WERI-Rb-1 (cell line): ENCODE measurements around the gene LPCAT3.

Experiments used
- DNase-seq: peaks from one replicate; pipeline ENCODE4 v3.0.0-alpha.2; 2020
- H3K27ac ChIP-seq: fragments of 250-450 bp; sonication (Bioruptor Pico); 2 replicates; pipeline ENCODE4 v1.5.1; 2020; ENCODE audit warnings: mild to moderate bottlenecking, moderate library complexity
- H3K27me3 ChIP-seq: fragments of 250-450 bp; sonication (Bioruptor Pico); 2 replicates; pipeline ENCODE4 v1.5.1; 2021; ENCODE audit warnings: mild to moderate bottlenecking, low read depth, moderate library complexity; ENCODE audit not compliant: insufficient read depth, severe bottlenecking
- H3K36me3 ChIP-seq: fragments of 250-450 bp; sonication (Bioruptor Pico); 2 replicates; pipeline ENCODE4 v1.5.1; 2020; ENCODE audit warnings: mild to moderate bottlenecking, moderate library complexity
- H3K4me3 ChIP-seq: 2 replicates; pipeline ENCODE4 v1.5.1; 2011; ENCODE audit warnings: low read depth, mild to moderate bottlenecking, control low read depth, low read length
- H3K9me3 ChIP-seq: fragments of 250-450 bp; sonication (Bioruptor Pico); 2 replicates; pipeline ENCODE4 v1.5.1; 2021; ENCODE audit warnings: mild to moderate bottlenecking, moderate library complexity; ENCODE audit not compliant: severe bottlenecking
- TF ChIP-seq, protein P1 (sequence below): IDR thresholded peaks from 2 replicates; pipeline ENCODE4 v1.5.1; 2011; ENCODE audit warnings: low read depth, mild to moderate bottlenecking, control low read depth, inconsistent platforms, low read length

The LPCAT3 gene

GRCh38 chr12:7004840-7005239, 13.4 kb downstream of the LPCAT3 start:
- no peak for DNase-seq
- H3K9me3 ChIP-seq = no peaks in the 10 kb centered on the region
- H3K27ac ChIP-seq = no peak overlapping the region
- H3K27me3 ChIP-seq = no peaks in the 10 kb centered on the region
- H3K36me3 ChIP-seq = no peaks in the 10 kb centered on the region; the same call in 1 of the 2 replicates
- TF ChIP-seq, protein P1, sequence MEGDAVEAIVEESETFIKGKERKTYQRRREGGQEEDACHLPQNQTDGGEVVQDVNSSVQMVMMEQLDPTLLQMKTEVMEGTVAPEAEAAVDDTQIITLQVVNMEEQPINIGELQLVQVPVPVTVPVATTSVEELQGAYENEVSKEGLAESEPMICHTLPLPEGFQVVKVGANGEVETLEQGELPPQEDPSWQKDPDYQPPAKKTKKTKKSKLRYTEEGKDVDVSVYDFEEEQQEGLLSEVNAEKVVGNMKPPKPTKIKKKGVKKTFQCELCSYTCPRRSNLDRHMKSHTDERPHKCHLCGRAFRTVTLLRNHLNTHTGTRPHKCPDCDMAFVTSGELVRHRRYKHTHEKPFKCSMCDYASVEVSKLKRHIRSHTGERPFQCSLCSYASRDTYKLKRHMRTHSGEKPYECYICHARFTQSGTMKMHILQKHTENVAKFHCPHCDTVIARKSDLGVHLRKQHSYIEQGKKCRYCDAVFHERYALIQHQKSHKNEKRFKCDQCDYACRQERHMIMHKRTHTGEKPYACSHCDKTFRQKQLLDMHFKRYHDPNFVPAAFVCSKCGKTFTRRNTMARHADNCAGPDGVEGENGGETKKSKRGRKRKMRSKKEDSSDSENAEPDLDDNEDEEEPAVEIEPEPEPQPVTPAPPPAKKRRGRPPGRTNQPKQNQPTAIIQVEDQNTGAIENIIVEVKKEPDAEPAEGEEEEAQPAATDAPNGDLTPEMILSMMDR = no peak
- no peak overlapping the region for H3K4me3 ChIP-seq

- H3K4me3 ChIP-seq = no peak overlapping the region
- no peaks in the 10 kb centered on the region for H3K9me3 ChIP-seq
- H3K36me3 ChIP-seq = no peaks in the 10 kb centered on the region; the same call in 1 of the 2 replicates
- DNase-seq = no peak
- no peak overlapping the region for H3K27ac ChIP-seq
- TF ChIP-seq, protein P1 = no peak
- no peaks in the 10 kb centered on the region for H3K27me3 ChIP-seq
These were observed 13.9 kb downstream of the LPCAT3 start for GRCh38 chr12:7004287-7004803.

DNA sequence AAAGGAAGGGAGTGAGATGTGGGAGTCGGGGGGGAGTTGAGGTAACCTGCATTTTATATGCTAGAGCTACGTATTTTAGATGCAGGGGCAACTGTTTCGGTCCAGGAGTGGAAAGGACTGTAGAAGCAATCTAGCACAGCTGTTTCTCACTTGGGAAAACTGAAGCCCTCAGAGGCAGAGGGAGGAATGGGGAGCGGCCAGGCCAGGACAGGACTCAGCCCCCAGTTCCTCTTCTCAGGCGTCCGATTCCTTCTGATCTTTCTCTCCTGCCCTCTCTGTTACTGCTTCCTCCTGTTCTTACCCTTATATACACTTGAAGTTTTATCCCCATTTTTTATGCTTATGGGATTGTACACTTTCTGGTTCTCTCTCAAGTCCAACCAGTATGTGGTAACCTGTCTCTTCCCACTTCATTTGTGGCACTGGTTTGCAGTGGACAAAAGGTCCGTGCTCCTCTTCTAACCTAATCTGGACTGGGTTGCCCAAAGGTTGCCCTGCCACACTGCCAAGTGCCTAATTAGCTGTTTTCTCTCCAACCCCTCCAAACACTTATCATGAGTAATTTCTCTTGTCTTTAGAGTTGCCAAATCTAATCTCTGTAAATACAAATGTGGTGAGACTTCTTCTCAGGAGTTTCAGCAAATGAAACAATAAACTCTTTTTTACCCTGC, 16.2 kb downstream of the LPCAT3 start:
- Histone ChIP-seq H3K27me3 (no peaks in the 10 kb centered on the region), H3K9me3 (no peaks in the 10 kb centered on the region), H3K4me3 (no peak overlapping the region), H3K27ac (no peak overlapping the region), H3K36me3 (peaks cover 6% of the 10 kb centered on the region)
- TF ChIP-seq, protein P1 = no peak
- DNase-seq = no peak

DNA sequence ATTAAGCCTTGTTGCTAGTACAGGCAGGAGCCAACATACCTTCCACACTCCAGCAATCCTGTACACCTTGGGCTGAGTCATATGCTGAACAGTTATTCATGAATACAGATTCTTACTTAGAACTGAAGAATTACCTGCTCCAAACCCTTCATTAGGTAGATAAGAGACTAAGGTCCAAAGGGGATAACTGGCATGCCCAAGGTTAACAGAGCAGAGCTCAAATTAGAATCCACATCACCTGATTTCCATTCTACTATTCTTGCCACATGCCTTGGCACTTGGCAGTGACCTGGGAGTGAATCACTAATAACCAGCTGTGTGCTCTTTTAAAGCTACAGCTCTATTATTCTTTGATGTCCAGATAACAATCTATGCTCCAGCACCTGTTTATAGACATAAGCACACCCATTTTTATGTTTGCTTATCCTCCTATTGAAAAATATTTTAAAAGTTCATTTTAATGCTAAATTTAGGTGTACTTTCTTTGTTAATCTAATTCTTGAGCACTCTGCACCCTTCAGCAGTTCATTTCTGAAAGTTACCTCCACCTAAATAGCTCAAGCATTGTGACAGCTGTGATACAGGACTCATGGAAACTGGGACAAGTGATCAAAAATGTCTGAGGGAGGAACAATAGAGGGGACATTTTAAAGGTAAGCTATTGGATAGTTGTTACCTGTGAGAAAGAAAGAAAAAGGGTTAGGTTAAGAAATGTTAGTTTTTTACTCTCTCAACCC, 19.4 kb downstream of the LPCAT3 start:
- TF ChIP-seq, protein P1 = no peak
- Histone ChIP-seq H3K4me3 (no peak overlapping the region), H3K36me3 (peaks cover 9% of the 10 kb centered on the region), H3K27me3 (no peaks in the 10 kb centered on the region), H3K27ac (no peak overlapping the region), H3K9me3 (no peaks in the 10 kb centered on the region)
- DNase-seq = no peak

GRCh38 chr12:6996040-6996441, 22.2 kb downstream of the LPCAT3 start:
- TF ChIP-seq, protein P1 = no peak
- H3K4me3 ChIP-seq = no peak overlapping the region
- no peak overlapping the region for H3K27ac ChIP-seq
- peak; percentile 17 for DNase-seq
- no peaks in the 10 kb centered on the region for H3K27me3 ChIP-seq
- no peaks in the 10 kb centered on the region for H3K9me3 ChIP-seq
- peaks cover 9% of the 10 kb centered on the region for H3K36me3 ChIP-seq
